T-helper 1 cell treated with Interleukin-12 subunit alpha and Interleukin-12 subunit beta and Interleukin-4 antibody, amounts not matched to agents 30 μg/mL and 1 μg/mL, for 36 hours (primary cell): ENCODE data around the gene TBC1D3I.
"Not testable (repeated sequence)": the region's sequence is repeated elsewhere in the genome, so short reads cannot be mapped to it uniquely, and the experiment has no call there.

ENCODE experiments used
- H3K27ac Mint-ChIP-seq: one replicate; pipeline ENCODE4 v1.8.0; 2021; ENCODE audit warnings: mild to moderate bottlenecking, mixed read lengths
- H3K27me3 Mint-ChIP-seq: one replicate; pipeline ENCODE4 v1.8.0; 2021; ENCODE audit warnings: low read depth, mixed read lengths
- H3K36me3 Mint-ChIP-seq: one replicate; pipeline ENCODE4 v1.8.0; 2021; ENCODE audit warnings: low read depth, mixed read lengths
- H3K4me1 Mint-ChIP-seq: one replicate; pipeline ENCODE4 v1.8.0; 2021; ENCODE audit warnings: low read depth, mixed read lengths
- H3K4me3 Mint-ChIP-seq: one replicate; pipeline ENCODE4 v1.8.0; 2021; ENCODE audit warnings: mild to moderate bottlenecking, moderate library complexity, mixed read lengths
- H3K9me3 Mint-ChIP-seq: one replicate; pipeline ENCODE4 v1.8.0; 2021; ENCODE audit warnings: mixed read lengths

Gene TBC1D3I

GRCh38 chr17:36264470-36264869 is at the start of gene TBC1D3I:
Gene TBC1D3I, minus strand, starts transcription at chr17:36264570. Its CDS starts 1,585 bp downstream, at chr17:36262985.
- not testable (repeated sequence) for H3K9me3 Mint-ChIP-seq, H3K27me3 Mint-ChIP-seq, H3K36me3 Mint-ChIP-seq, H3K27ac Mint-ChIP-seq, H3K4me1 Mint-ChIP-seq, H3K4me3 Mint-ChIP-seq

- H3K4me1 Mint-ChIP-seq, H3K27ac Mint-ChIP-seq, H3K9me3 Mint-ChIP-seq, H3K4me3 Mint-ChIP-seq, H3K36me3 Mint-ChIP-seq, H3K27me3 Mint-ChIP-seq: not testable (repeated sequence)
These were observed 30.8 kb upstream of the TBC1D3I start for GRCh38 chr17:36295161-36295560.

- not testable (repeated sequence) for H3K27me3 Mint-ChIP-seq, H3K36me3 Mint-ChIP-seq, H3K27ac Mint-ChIP-seq, H3K4me1 Mint-ChIP-seq, H3K9me3 Mint-ChIP-seq, H3K4me3 Mint-ChIP-seq
These were observed 25.7 kb upstream of the TBC1D3I start for GRCh38 chr17:36289965-36290612.

GRCh38 chr17:36284219-36284618 is 19.8 kb upstream of the TBC1D3I start:
- H3K36me3 Mint-ChIP-seq, H3K4me3 Mint-ChIP-seq, H3K27ac Mint-ChIP-seq, H3K4me1 Mint-ChIP-seq, H3K9me3 Mint-ChIP-seq, H3K27me3 Mint-ChIP-seq: not testable (repeated sequence)

GRCh38 chr17:36283256-36283655 is 18.9 kb upstream of the TBC1D3I start:
- not testable (repeated sequence) for H3K4me1 Mint-ChIP-seq, H3K4me3 Mint-ChIP-seq, H3K27ac Mint-ChIP-seq, H3K36me3 Mint-ChIP-seq, H3K9me3 Mint-ChIP-seq, H3K27me3 Mint-ChIP-seq

- H3K36me3 Mint-ChIP-seq, H3K27ac Mint-ChIP-seq, H3K27me3 Mint-ChIP-seq, H3K9me3 Mint-ChIP-seq, H3K4me3 Mint-ChIP-seq, H3K4me1 Mint-ChIP-seq: not testable (repeated sequence)
These were observed 22.3 kb downstream of the TBC1D3I start for GRCh38 chr17:36242046-36242445.

- not testable (repeated sequence) for H3K27ac Mint-ChIP-seq, H3K4me3 Mint-ChIP-seq, H3K27me3 Mint-ChIP-seq, H3K36me3 Mint-ChIP-seq, H3K4me1 Mint-ChIP-seq, H3K9me3 Mint-ChIP-seq
These were observed 34.7 kb downstream of the TBC1D3I start for GRCh38 chr17:36229644-36230043.

- H3K4me1 Mint-ChIP-seq, H3K36me3 Mint-ChIP-seq, H3K9me3 Mint-ChIP-seq, H3K27ac Mint-ChIP-seq, H3K4me3 Mint-ChIP-seq, H3K27me3 Mint-ChIP-seq: not testable (repeated sequence)
These were observed 41.4 kb downstream of the TBC1D3I start for GRCh38 chr17:36222967-36223366.

GRCh38 chr17:36221581-36222100 is 42.7 kb downstream of the TBC1D3I start:
- H3K27me3 Mint-ChIP-seq, H3K4me1 Mint-ChIP-seq, H3K4me3 Mint-ChIP-seq, H3K36me3 Mint-ChIP-seq, H3K27ac Mint-ChIP-seq, H3K9me3 Mint-ChIP-seq: not testable (repeated sequence)

- not testable (repeated sequence) for H3K27me3 Mint-ChIP-seq, H3K36me3 Mint-ChIP-seq, H3K9me3 Mint-ChIP-seq, H3K4me1 Mint-ChIP-seq, H3K27ac Mint-ChIP-seq, H3K4me3 Mint-ChIP-seq
These were observed 43.4 kb downstream of the TBC1D3I start for GRCh38 chr17:36220737-36221580.

- not testable (repeated sequence) for H3K4me1 Mint-ChIP-seq, H3K9me3 Mint-ChIP-seq, H3K36me3 Mint-ChIP-seq, H3K4me3 Mint-ChIP-seq, H3K27ac Mint-ChIP-seq
- H3K27me3 Mint-ChIP-seq, result peaks cover 10% of the 10 kb centered on the region
These were observed 44.8 kb downstream of the TBC1D3I start for GRCh38 chr17:36219556-36219955.

GRCh38 chr17:36215406-36216308 is 48.7 kb downstream of the TBC1D3I start:
- not testable (repeated sequence) for H3K4me3 Mint-ChIP-seq, H3K9me3 Mint-ChIP-seq, H3K36me3 Mint-ChIP-seq, H3K4me1 Mint-ChIP-seq, H3K27ac Mint-ChIP-seq
- H3K27me3 Mint-ChIP-seq, result peaks cover 19% of the 10 kb centered on the region

- peaks cover 3% of the 10 kb centered on the region for H3K4me1 Mint-ChIP-seq
- H3K36me3 Mint-ChIP-seq, result no peaks in the 10 kb centered on the region
- H3K27me3 Mint-ChIP-seq, result peaks cover 22% of the 10 kb centered on the region
- peaks cover 4% of the 10 kb centered on the region for H3K9me3 Mint-ChIP-seq
- no peak overlapping the region for H3K4me3 Mint-ChIP-seq
- no peak overlapping the region for H3K27ac Mint-ChIP-seq
These were observed 49.5 kb downstream of the TBC1D3I start for GRCh38 chr17:36214918-36215317.

GRCh38 chr17:36213695-36214094 is 50.7 kb downstream of the TBC1D3I start:
- Mint-ChIP-seq H3K27me3 (peaks cover 26% of the 10 kb centered on the region), H3K4me1 (peaks cover 3% of the 10 kb centered on the region), H3K4me3 (no peak overlapping the region), H3K27ac (no peak overlapping the region), H3K36me3 (no peaks in the 10 kb centered on the region), H3K9me3 (peaks cover 4% of the 10 kb centered on the region)

- no peak overlapping the region for H3K27ac Mint-ChIP-seq
- H3K36me3 Mint-ChIP-seq, result no peaks in the 10 kb centered on the region
- no peaks in the 10 kb centered on the region for H3K9me3 Mint-ChIP-seq
- peaks cover 3% of the 10 kb centered on the region for H3K4me1 Mint-ChIP-seq
- H3K4me3 Mint-ChIP-seq, result no peak overlapping the region
- H3K27me3 Mint-ChIP-seq, result peaks cover 23% of the 10 kb centered on the region
These were observed 51.4 kb downstream of the TBC1D3I start for GRCh38 chr17:36212966-36213365.
